Measurements from ENCODE around the gene PHEX. TPM values are rescaled to one million over a fixed set of nuclear protein-coding genes. Genes with fewer than 3 reads are reported as not detected.

Gene PHEX
- total RNA-seq, 3 donors from 2014 or later, result 0.16 to 5.6 (median 2.5) TPM

- H3K4me3 ChIP-seq, result no peak overlapping the region
- H3K27me3 ChIP-seq, result peaks cover 0 to 28% of the 10 kb centered on the region in 2 donors
- H3K4me1 ChIP-seq, result no peaks in the 10 kb centered on the region
- no peaks in the 10 kb centered on the region for H3K36me3 ChIP-seq
- TF ChIP-seq CTCF (IDR thresholded peaks at IDR 0.05) (no peak), POLR2A (IDR thresholded peaks at IDR 0.05) (no peak), POLR2AphosphoS5 (IDR thresholded peaks at IDR 0.05) (no peak)
- intact Hi-C loops (cut with DNase I; ENCODE audit: low total_unique reads), result no loop called here
- H3K9me3 ChIP-seq, result no peaks in the 10 kb centered on the region
- DNase-seq (ENCODE audit: low spot score in 2 of 2), result no peak
- no peak overlapping the region for H3K27ac ChIP-seq
Observed at GRCh38 chrX:22037225-22037624, 5.1 kb downstream of the PHEX start.

- Histone ChIP-seq H3K9me3 (no peaks in the 10 kb centered on the region), H3K27me3 (peaks cover 0 to 25% of the 10 kb centered on the region in 2 donors), H3K4me1 (no peaks in the 10 kb centered on the region), H3K27ac (no peak overlapping the region), H3K4me3 (no peak overlapping the region), H3K36me3 (no peaks in the 10 kb centered on the region)
- DNase-seq (ENCODE audit: low spot score in 2 of 2), result no peak
- TF ChIP-seq CTCF (IDR thresholded peaks at IDR 0.05) (no peak), POLR2A (IDR thresholded peaks at IDR 0.05) (no peak), POLR2AphosphoS5 (IDR thresholded peaks at IDR 0.05) (no peak)
- intact Hi-C loops (cut with DNase I; ENCODE audit: low total_unique reads), result no loop called here
Observed at GRCh38 chrX:22037911-22038537, 5.9 kb downstream of the PHEX start.

GRCh38 chrX:22039541-22039940, 7.4 kb downstream of the PHEX start:
- peaks cover 0 to 25% of the 10 kb centered on the region in 2 donors for H3K27me3 ChIP-seq
- intact Hi-C loops (cut with DNase I; ENCODE audit: low total_unique reads), result no loop called here
- H3K36me3 ChIP-seq, result no peaks in the 10 kb centered on the region
- H3K9me3 ChIP-seq, result no peaks in the 10 kb centered on the region
- H3K4me3 ChIP-seq, result no peak overlapping the region
- H3K4me1 ChIP-seq, result no peaks in the 10 kb centered on the region
- TF ChIP-seq CTCF (IDR thresholded peaks at IDR 0.05), result no peak
- TF ChIP-seq POLR2A (IDR thresholded peaks at IDR 0.05), result no peak
- TF ChIP-seq POLR2AphosphoS5 (IDR thresholded peaks at IDR 0.05), result no peak
- no peak for DNase-seq (ENCODE audit: low spot score in 2 of 2)
- H3K27ac ChIP-seq, result no peak overlapping the region

GRCh38 chrX:22040184-22040583, 8.1 kb downstream of the PHEX start:
- Histone ChIP-seq H3K9me3 (no peaks in the 10 kb centered on the region), H3K27ac (no peak overlapping the region), H3K27me3 (peaks cover 0 to 25% of the 10 kb centered on the region in 2 donors), H3K4me3 (no peak overlapping the region), H3K4me1 (no peaks in the 10 kb centered on the region), H3K36me3 (no peaks in the 10 kb centered on the region)
- no peak for TF ChIP-seq POLR2A (IDR thresholded peaks at IDR 0.05)
- no peak for TF ChIP-seq CTCF (IDR thresholded peaks at IDR 0.05)
- TF ChIP-seq POLR2AphosphoS5 (IDR thresholded peaks at IDR 0.05), result no peak
- intact Hi-C loops (cut with DNase I; ENCODE audit: low total_unique reads), result no loop called here
- no peak for DNase-seq (ENCODE audit: low spot score in 2 of 2)

GRCh38 chrX:22041907-22042530, 9.9 kb downstream of the PHEX start:
- Histone ChIP-seq H3K4me1 (no peaks in the 10 kb centered on the region), H3K4me3 (no peak overlapping the region), H3K9me3 (no peaks in the 10 kb centered on the region), H3K27ac (no peak overlapping the region), H3K27me3 (peaks cover 0 to 25% of the 10 kb centered on the region in 2 donors), H3K36me3 (no peaks in the 10 kb centered on the region)
- DNase-seq (ENCODE audit: low spot score in 2 of 2), result no peak
- intact Hi-C loops (cut with DNase I; ENCODE audit: low total_unique reads), result no loop called here
- TF ChIP-seq POLR2A (IDR thresholded peaks at IDR 0.05) (no peak), CTCF (IDR thresholded peaks at IDR 0.05) (no peak), POLR2AphosphoS5 (IDR thresholded peaks at IDR 0.05) (no peak)
